K562 (cell line): ENCODE data around the gene TPK1. TPM values are rescaled to one million over a fixed set of nuclear protein-coding genes. Genes with fewer than 3 reads are reported as not detected.

Experiments
- ARID1B ChIP-seq: fragments of 450-650 bp; IDR thresholded peaks from 2 replicates; pipeline ENCODE4 v1.6.1; 2016; ENCODE audit warnings: antibody characterized with exemption, mild to moderate bottlenecking, inconsistent platforms
- ATF7 ChIP-seq: fragments of 450-650 bp; IDR thresholded peaks from 2 replicates; pipeline ENCODE4 v1.7.1; 2014; ENCODE audit warnings: mild to moderate bottlenecking, moderate library complexity
- BACH1 ChIP-seq: fragments of 200-800 bp; sonication (Bioruptor generic); IDR thresholded peaks from 2 replicates; pipeline ENCODE4 v1.6.1; 2016; ENCODE audit warnings: missing genetic modification characterization, missing compliant biosample characterization
- CEBPB ChIP-seq: fragments of 450-650 bp; IDR thresholded peaks from 2 replicates; pipeline ENCODE4 v1.6.1; 2016; ENCODE audit warnings: missing genetic modification characterization, missing compliant biosample characterization
- CHAMP1 ChIP-seq: fragments of 450-650 bp; IDR thresholded peaks from 2 replicates; pipeline ENCODE4 v1.6.1; 2016; ENCODE audit warnings: mild to moderate bottlenecking
- EP300 ChIP-seq: IDR thresholded peaks from 2 replicates; pipeline ENCODE4 v1.6.1; 2012; ENCODE audit warnings: low read length, improper control_type of control experiment
- EP400 ChIP-seq: fragments of 450-650 bp; IDR thresholded peaks from 2 replicates; pipeline ENCODE4 v1.6.1; 2017; ENCODE audit warnings: antibody characterized with exemption, mild to moderate bottlenecking, moderate library complexity
- ETV1 ChIP-seq: fragments of 450-650 bp; conservative IDR thresholded peaks from 2 replicates; pipeline ENCODE4 v1.6.1; 2016; ENCODE audit warnings: missing genetic modification characterization, control low read depth, low read depth, missing compliant biosample characterization
- ETV6 ChIP-seq, 3 experiments: fragments of 150-350 bp in 1 of 3; sonication (generic) in 1 of 3; formaldehyde crosslinking in 1 of 3; IDR thresholded peaks; 2 replicates each; pipeline versions ENCODE4 v1.6.1 to v1.8.0; 2014 to 2022; ENCODE audit warnings: borderline replicate concordance in 2 of 3, low read depth in 2 of 3, antibody characterized with exemption in 1 of 3, low read length in 1 of 3, mild to moderate bottlenecking in 1 of 3, missing genetic modification reagents in 1 of 3
- MTA1 ChIP-seq: fragments of 450-650 bp; IDR thresholded peaks from 2 replicates; pipeline ENCODE4 v1.6.1; 2017; ENCODE audit warnings: borderline replicate concordance
- NFE2 ChIP-seq: IDR thresholded peaks from 2 replicates; pipeline ENCODE4 v1.6.1; 2014; ENCODE audit warnings: antibody characterized with exemption, low read depth
- NR2C2 ChIP-seq, 2 experiments: fragments of 200-800 bp in 1 of 2; sonication (Bioruptor generic) in 1 of 2; sonication (generic) in 1 of 2; formaldehyde crosslinking in 1 of 2; IDR thresholded peaks; 2 replicates each; pipeline versions ENCODE4 v1.6.1 to v1.8.0; 2016 to 2022; ENCODE audit warnings: mild to moderate bottlenecking in 1 of 2, missing compliant biosample characterization in 1 of 2, missing genetic modification characterization in 1 of 2, missing genetic modification reagents in 1 of 2
- PATZ1 ChIP-seq: fragments of 250-450 bp; sonication (Bioruptor Pico); IDR thresholded peaks from 2 replicates; pipeline ENCODE4 v1.5.0; 2020; ENCODE audit warnings: mild to moderate bottlenecking, borderline replicate concordance
- RCOR1 ChIP-seq, 2 experiments: IDR thresholded peaks; 2 replicates each; pipeline ENCODE4 v1.6.1; 2012; ENCODE audit warnings: low read depth in 2 of 2, low read length in 2 of 2, borderline replicate concordance in 1 of 2, improper control_type of control experiment in 1 of 2
- TFE3 ChIP-seq: fragments of 450-650 bp; formaldehyde crosslinking; IDR thresholded peaks from 2 replicates; pipeline ENCODE4 v1.4.0; 2020; ENCODE audit warnings: mild to moderate bottlenecking, mixed read lengths
- ZFPM2 ChIP-seq: fragments of 250-450 bp; sonication (Bioruptor Pico); IDR thresholded peaks from 2 replicates; pipeline ENCODE4 v1.5.1; 2022; ENCODE audit warnings: mild to moderate bottlenecking
- ZFX ChIP-seq: sonication (generic); formaldehyde crosslinking; IDR thresholded peaks from 2 replicates; pipeline ENCODE4 v1.8.0; 2022; ENCODE audit warnings: mild to moderate bottlenecking, missing genetic modification reagents, moderate library complexity
- ZNF408 ChIP-seq: fragments of 250-450 bp; sonication (Bioruptor Pico); IDR thresholded peaks from 2 replicates; pipeline ENCODE4 v1.4.0; 2020; ENCODE audit warnings: low read depth, mild to moderate bottlenecking, moderate library complexity
- ZNF639 ChIP-seq, 2 experiments: fragments of 200-800 bp in 1 of 2; sonication (Bioruptor generic) in 1 of 2; sonication (generic) in 1 of 2; formaldehyde crosslinking in 1 of 2; IDR thresholded peaks in 1 of 2; conservative IDR thresholded peaks in 1 of 2; 2 replicates each; pipeline versions ENCODE4 v1.5.0 to v1.6.1; 2016 to 2020; ENCODE audit warnings: missing compliant biosample characterization in 1 of 2, missing genetic modification characterization in 1 of 2, missing genetic modification reagents in 1 of 2
- polyA plus RNA-seq, 8 experiments: library from polyadenylated mRNA; depleted of rRNA in 4 of 8; stranded (reverse) in 5 of 8; unstranded in 3 of 8; fragments of >200 nt; fragmentation: Nextera tagmentation in 2 of 8; fragmentation: Illumina TruSeq in 1 of 8; extraction: Ambion mirVana in 2 of 8; extraction: Trizol in 1 of 8; gene quantifications; 2 replicates each; pipeline versions ENCODE4 v1.2.1 to v1.2.3, GENCODE V29; 2011 to 2014; ENCODE audit warnings: inconsistent platforms in 1 of 8, missing spikeins in 1 of 8
- total RNA-seq, 7 experiments: library from RNA; depleted of rRNA in 6 of 7; stranded (reverse); fragments of >200 nt in 6 of 7; fragmentation: Illumina TruSeq in 2 of 7; extraction: Trizol in 2 of 7; gene quantifications; 2 replicates each; pipeline versions ENCODE4 v1.2.1 to v1.2.3, GENCODE V29; 2011 to 2021; ENCODE audit warnings: low replicate concordance in 1 of 7

The TPK1 gene
- total and polyA plus RNA-seq, 9 of the 15 experiments (the other 6 are each of a cell fraction or from before 2014, with no cell fraction given): 5.1 to 16.2 (median 9.2) TPM

- TF ChIP-seq CHAMP1: no peak
- 0 out of 2 replicates have a peak, but pooled peaks have one; percentile 21 for TF ChIP-seq ARID1B
- TF ChIP-seq ZNF408: no peak
- TF ChIP-seq RCOR1 (IDR thresholded peaks at IDR 0.05; ENCODE audit: borderline replicate concordance in 1 of 2, low read depth in 2 of 2, low read length in 2 of 2): no peak
- no peak for TF ChIP-seq NR2C2 (CRISPR knock-in tag; IDR thresholded peaks at IDR 0.05)
- peak; percentile 37; the same call in 1 of the 2 replicates for TF ChIP-seq NR2C2 (tag; IDR thresholded peaks at IDR 0.05)
- TF ChIP-seq ETV6 (IDR thresholded peaks at IDR 0.05; ENCODE audit: borderline replicate concordance in 1 of 2, low read depth in 2 of 2, low read length in 1 of 2): peak; percentile 22 to 74; a peak in 1 of 4 replicates
- no peak for TF ChIP-seq ETV6 (CRISPR knock-in tag; IDR thresholded peaks at IDR 0.05; ENCODE audit: borderline replicate concordance)
- TF ChIP-seq PATZ1 (CRISPR knock-in tag): no peak
- TF ChIP-seq BACH1 (tag): peak; percentile 65; the same call in 1 of the 2 replicates
- TF ChIP-seq NFE2: no peak
- no peak for TF ChIP-seq EP400
- TF ChIP-seq TFE3 (CRISPR knock-in tag): no peak
- peak; percentile 17; the same call in 1 of the 2 replicates for TF ChIP-seq EP300
- TF ChIP-seq ZFX: no peak
- no peak for TF ChIP-seq MTA1
- peak; percentile 58 for TF ChIP-seq ETV1 (tag)
- TF ChIP-seq ATF7: peak; percentile 71
- no peak for TF ChIP-seq ZFPM2 (CRISPR knock-in tag)
- peak; percentile 88 for TF ChIP-seq CEBPB (tag)
- 0 out of 4 replicates have a peak, but pooled peaks of 1 of the 2 experiments have one; percentile 47 for TF ChIP-seq ZNF639 (CRISPR knock-in tag; conservative IDR thresholded peaks at IDR 0.05 in 1 of 2, IDR thresholded peaks at IDR 0.05 in 1 of 2)
These were observed 6.6 kb upstream of the TPK1 start (continued) for GRCh38 chr7:144842377-144842851.
